ENCODE results near the gene LMBR1L.

LMBR1L gene

GRCh38 chr12:49121047-49121696 is 10.5 kb upstream of the LMBR1L start:
- DNase-seq (ENCODE audit: insufficient read length, low spot score), result no peak
- FAIRE-seq, result no peak
- TF ChIP-seq SPI1 (IDR thresholded peaks at IDR 0.05; ENCODE audit: low read depth, low read length), result no peak
- TF ChIP-seq POLR2A (IDR thresholded peaks at IDR 0.05; ENCODE audit: low read depth, low read length), result no peak
- no peak for TF ChIP-seq POU2F2 (IDR thresholded peaks at IDR 0.05; ENCODE audit: low read depth, low read length)
- TF ChIP-seq PAX5 (IDR thresholded peaks at IDR 0.05; ENCODE audit: insufficient read depth, low read length, severe bottlenecking), result no peak
- TF ChIP-seq TAF1 (IDR thresholded peaks at IDR 0.05; ENCODE audit: low read depth, low read length), result no peak
- TF ChIP-seq POLR2AphosphoS5 (IDR thresholded peaks at IDR 0.05; ENCODE audit: low read depth, low read length), result no peak

GRCh38 chr12:49111206-49111605 is 559 bp upstream of the LMBR1L start:
- DNase-seq (ENCODE audit: insufficient read length, low spot score) (no peak), FAIRE-seq (no peak)
- TF ChIP-seq SPI1 (IDR thresholded peaks at IDR 0.05; ENCODE audit: low read depth, low read length), result no peak
- no peak for TF ChIP-seq TAF1 (IDR thresholded peaks at IDR 0.05; ENCODE audit: low read depth, low read length)
- TF ChIP-seq POLR2A (IDR thresholded peaks at IDR 0.05; ENCODE audit: low read depth, low read length), result no peak
- TF ChIP-seq PAX5 (IDR thresholded peaks at IDR 0.05; ENCODE audit: insufficient read depth, low read length, severe bottlenecking), result no peak
- no peak for TF ChIP-seq POU2F2 (IDR thresholded peaks at IDR 0.05; ENCODE audit: low read depth, low read length)
- no peak for TF ChIP-seq POLR2AphosphoS5 (IDR thresholded peaks at IDR 0.05; ENCODE audit: low read depth, low read length)

- no peak for TF ChIP-seq SPI1 (IDR thresholded peaks at IDR 0.05; ENCODE audit: low read depth, low read length)
- no peak for TF ChIP-seq POLR2AphosphoS5 (IDR thresholded peaks at IDR 0.05; ENCODE audit: low read depth, low read length)
- no peak for TF ChIP-seq TAF1 (IDR thresholded peaks at IDR 0.05; ENCODE audit: low read depth, low read length)
- TF ChIP-seq POLR2A (IDR thresholded peaks at IDR 0.05; ENCODE audit: low read depth, low read length), result no peak
- TF ChIP-seq POU2F2 (IDR thresholded peaks at IDR 0.05; ENCODE audit: low read depth, low read length), result no peak
- DNase-seq (ENCODE audit: insufficient read length, low spot score) (no peak), FAIRE-seq (no peak)
Observed at GRCh38 chr12:49109641-49110463, 795 bp downstream of the LMBR1L start.

GRCh38 chr12:49108958-49109404 is 1.7 kb downstream of the LMBR1L start:
- TF ChIP-seq PAX5 (IDR thresholded peaks at IDR 0.05; ENCODE audit: insufficient read depth, low read length, severe bottlenecking) (no peak), TAF1 (IDR thresholded peaks at IDR 0.05; ENCODE audit: low read depth, low read length) (no peak), POLR2AphosphoS5 (IDR thresholded peaks at IDR 0.05; ENCODE audit: low read depth, low read length) (no peak), POLR2A (IDR thresholded peaks at IDR 0.05; ENCODE audit: low read depth, low read length) (no peak), POU2F2 (IDR thresholded peaks at IDR 0.05; ENCODE audit: low read depth, low read length) (no peak), SPI1 (IDR thresholded peaks at IDR 0.05; ENCODE audit: low read depth, low read length) (no peak)
- FAIRE-seq (no peak), DNase-seq (ENCODE audit: insufficient read length, low spot score) (no peak)

- no peak for FAIRE-seq
- no peak for TF ChIP-seq TAF1 (IDR thresholded peaks at IDR 0.05; ENCODE audit: low read depth, low read length)
- no peak for TF ChIP-seq PAX5 (IDR thresholded peaks at IDR 0.05; ENCODE audit: insufficient read depth, low read length, severe bottlenecking)
- TF ChIP-seq POU2F2 (IDR thresholded peaks at IDR 0.05; ENCODE audit: low read depth, low read length), result no peak
- TF ChIP-seq POLR2AphosphoS5 (IDR thresholded peaks at IDR 0.05; ENCODE audit: low read depth, low read length), result no peak
- no peak for TF ChIP-seq SPI1 (IDR thresholded peaks at IDR 0.05; ENCODE audit: low read depth, low read length)
- no peak for TF ChIP-seq POLR2A (IDR thresholded peaks at IDR 0.05; ENCODE audit: low read depth, low read length)
Observed at GRCh38 chr12:49105504-49106084, 5.1 kb downstream of the LMBR1L start.

GRCh38 chr12:49104822-49105221 is 5.8 kb downstream of the LMBR1L start:
- FAIRE-seq (no peak), DNase-seq (ENCODE audit: insufficient read length, low spot score) (no peak)
- no peak for TF ChIP-seq POLR2A (IDR thresholded peaks at IDR 0.05; ENCODE audit: low read depth, low read length)
- TF ChIP-seq POU2F2 (IDR thresholded peaks at IDR 0.05; ENCODE audit: low read depth, low read length), result no peak
- TF ChIP-seq POLR2AphosphoS5 (IDR thresholded peaks at IDR 0.05; ENCODE audit: low read depth, low read length), result no peak
- no peak for TF ChIP-seq SPI1 (IDR thresholded peaks at IDR 0.05; ENCODE audit: low read depth, low read length)
- TF ChIP-seq TAF1 (IDR thresholded peaks at IDR 0.05; ENCODE audit: low read depth, low read length), result no peak
- TF ChIP-seq PAX5 (IDR thresholded peaks at IDR 0.05; ENCODE audit: insufficient read depth, low read length, severe bottlenecking), result no peak

More at GRCh38 chr12:49105504-49106084, 5.1 kb downstream of the LMBR1L start:
- no peak for DNase-seq (ENCODE audit: insufficient read length, low spot score)

GRCh38 chr12:49100380-49100779 is 10.3 kb downstream of the LMBR1L start:
- no peak for DNase-seq (ENCODE audit: insufficient read length, low spot score)
- FAIRE-seq, result no peak
- TF ChIP-seq PAX5 (IDR thresholded peaks at IDR 0.05; ENCODE audit: insufficient read depth, low read length, severe bottlenecking) (no peak), SPI1 (IDR thresholded peaks at IDR 0.05; ENCODE audit: low read depth, low read length) (no peak), POLR2A (IDR thresholded peaks at IDR 0.05; ENCODE audit: low read depth, low read length) (no peak), POU2F2 (IDR thresholded peaks at IDR 0.05; ENCODE audit: low read depth, low read length) (no peak), TAF1 (IDR thresholded peaks at IDR 0.05; ENCODE audit: low read depth, low read length) (no peak), POLR2AphosphoS5 (IDR thresholded peaks at IDR 0.05; ENCODE audit: low read depth, low read length) (no peak)

GRCh38 chr12:49098703-49099102 is 11.9 kb downstream of the LMBR1L start:
- TF ChIP-seq TAF1 (IDR thresholded peaks at IDR 0.05; ENCODE audit: low read depth, low read length) (no peak), POU2F2 (IDR thresholded peaks at IDR 0.05; ENCODE audit: low read depth, low read length) (no peak), PAX5 (IDR thresholded peaks at IDR 0.05; ENCODE audit: insufficient read depth, low read length, severe bottlenecking) (no peak), SPI1 (IDR thresholded peaks at IDR 0.05; ENCODE audit: low read depth, low read length) (no peak), POLR2A (IDR thresholded peaks at IDR 0.05; ENCODE audit: low read depth, low read length) (no peak), POLR2AphosphoS5 (IDR thresholded peaks at IDR 0.05; ENCODE audit: low read depth, low read length) (no peak)
- FAIRE-seq (no peak), DNase-seq (ENCODE audit: insufficient read length, low spot score) (no peak)

- FAIRE-seq, result peak; percentile 90
- DNase-seq (ENCODE audit: insufficient read length, low spot score), result no peak
- no peak for TF ChIP-seq POLR2AphosphoS5 (IDR thresholded peaks at IDR 0.05; ENCODE audit: low read depth, low read length)
- no peak for TF ChIP-seq POLR2A (IDR thresholded peaks at IDR 0.05; ENCODE audit: low read depth, low read length)
- no peak for TF ChIP-seq SPI1 (IDR thresholded peaks at IDR 0.05; ENCODE audit: low read depth, low read length)
- no peak for TF ChIP-seq POU2F2 (IDR thresholded peaks at IDR 0.05; ENCODE audit: low read depth, low read length)
- TF ChIP-seq TAF1 (IDR thresholded peaks at IDR 0.05; ENCODE audit: low read depth, low read length), result no peak
- TF ChIP-seq PAX5 (IDR thresholded peaks at IDR 0.05; ENCODE audit: insufficient read depth, low read length, severe bottlenecking), result no peak
Observed at GRCh38 chr12:49098035-49098451, 12.6 kb downstream of the LMBR1L start.

Data from GM12891 (cell line).